Activated naive CD8-positive, alpha-beta T cell treated with anti-CD3 and anti-CD28 coated beads, Interleukin-2, amount 50 U/mL, for 24 hours (primary cell): ENCODE measurements around the gene AURKAIP1.

ENCODE experiments used
- ATAC-seq: fragments of 150-1000 bp; cut with Tn5 transposase; one replicate; pipeline ENCODE4 v1.10.0; 2021
- DNase-seq: peaks from one replicate; pipeline ENCODE4 v3.0.0; 2021
- H3K27ac Mint-ChIP-seq: one replicate; pipeline ENCODE4 v1.8.0; 2021; ENCODE audit warnings: mild to moderate bottlenecking, mixed read lengths
- H3K27me3 Mint-ChIP-seq: one replicate; pipeline ENCODE4 v1.8.0; 2021; ENCODE audit warnings: mixed read lengths
- H3K36me3 Mint-ChIP-seq: one replicate; pipeline ENCODE4 v1.8.0; 2021; ENCODE audit warnings: low read depth, mixed read lengths
- H3K4me1 Mint-ChIP-seq: one replicate; pipeline ENCODE4 v1.8.0; 2021; ENCODE audit warnings: mixed read lengths
- H3K4me3 Mint-ChIP-seq: one replicate; pipeline ENCODE4 v1.8.0; 2021; ENCODE audit warnings: mild to moderate bottlenecking, moderate library complexity, mixed read lengths
- H3K9me3 Mint-ChIP-seq: one replicate; pipeline ENCODE4 v1.8.0; 2021; ENCODE audit warnings: mixed read lengths

AURKAIP1 gene

DNA sequence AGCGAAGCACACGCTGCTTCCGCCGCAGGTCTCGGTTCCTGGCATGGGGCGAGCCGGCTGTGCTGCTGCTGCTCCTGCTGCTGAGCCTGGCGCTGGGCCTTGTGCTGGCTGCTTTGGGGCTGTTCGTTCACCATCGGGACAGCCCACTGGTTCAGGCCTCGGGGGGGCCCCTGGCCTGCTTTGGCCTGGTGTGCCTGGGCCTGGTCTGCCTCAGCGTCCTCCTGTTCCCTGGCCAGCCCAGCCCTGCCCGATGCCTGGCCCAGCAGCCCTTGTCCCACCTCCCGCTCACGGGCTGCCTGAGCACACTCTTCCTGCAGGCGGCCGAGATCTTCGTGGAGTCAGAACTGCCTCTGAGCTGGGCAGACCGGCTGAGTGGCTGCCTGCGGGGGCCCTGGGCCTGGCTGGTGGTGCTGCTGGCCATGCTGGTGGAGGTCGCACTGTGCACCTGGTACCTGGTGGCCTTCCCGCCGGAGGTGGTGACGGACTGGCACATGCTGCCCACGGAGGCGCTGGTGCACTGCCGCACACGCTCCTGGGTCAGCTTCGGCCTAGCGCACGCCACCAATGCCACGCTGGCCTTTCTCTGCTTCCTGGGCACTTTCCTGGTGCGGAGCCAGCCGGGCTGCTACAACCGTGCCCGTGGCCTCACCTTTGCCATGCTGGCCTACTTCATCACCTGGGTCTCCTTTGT, 41.3 kb downstream of the AURKAIP1 start:
- DNase-seq: no peak
- ATAC-seq: no peak

DNA sequence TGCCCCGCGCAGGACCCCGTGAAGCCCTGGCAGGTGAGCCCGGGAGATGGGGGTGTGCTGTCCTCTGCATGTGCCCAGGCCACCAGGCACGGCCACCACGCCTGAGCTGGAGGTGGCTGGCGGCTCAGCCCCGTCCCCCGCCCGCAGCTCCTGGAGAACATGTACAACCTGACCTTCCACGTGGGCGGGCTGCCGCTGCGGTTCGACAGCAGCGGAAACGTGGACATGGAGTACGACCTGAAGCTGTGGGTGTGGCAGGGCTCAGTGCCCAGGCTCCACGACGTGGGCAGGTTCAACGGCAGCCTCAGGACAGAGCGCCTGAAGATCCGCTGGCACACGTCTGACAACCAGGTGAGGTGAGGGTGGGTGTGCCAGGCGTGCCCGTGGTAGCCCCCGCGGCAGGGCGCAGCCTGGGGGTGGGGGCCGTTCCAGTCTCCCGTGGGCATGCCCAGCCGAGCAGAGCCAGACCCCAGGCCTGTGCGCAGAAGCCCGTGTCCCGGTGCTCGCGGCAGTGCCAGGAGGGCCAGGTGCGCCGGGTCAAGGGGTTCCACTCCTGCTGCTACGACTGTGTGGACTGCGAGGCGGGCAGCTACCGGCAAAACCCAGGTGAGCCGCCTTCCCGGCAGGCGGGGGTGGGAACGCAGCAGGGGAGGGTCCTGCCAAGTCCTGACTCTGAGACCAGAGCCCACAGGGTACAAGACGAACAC, 42.1 kb downstream of the AURKAIP1 start:
- Mint-ChIP-seq H3K36me3 (no peaks in the 10 kb centered on the region), H3K27ac (no peak overlapping the region), H3K27me3 (no peaks in the 10 kb centered on the region), H3K9me3 (no peaks in the 10 kb centered on the region), H3K4me1 (no peaks in the 10 kb centered on the region), H3K4me3 (no peak overlapping the region)
- ATAC-seq: no peak
- DNase-seq: no peak

More for the DNA sequence above, 41.3 kb downstream of the AURKAIP1 start:
- Mint-ChIP-seq H3K27ac (no peak overlapping the region), H3K36me3 (no peaks in the 10 kb centered on the region), H3K4me1 (no peaks in the 10 kb centered on the region), H3K9me3 (no peaks in the 10 kb centered on the region), H3K27me3 (no peaks in the 10 kb centered on the region), H3K4me3 (no peak overlapping the region)

DNA sequence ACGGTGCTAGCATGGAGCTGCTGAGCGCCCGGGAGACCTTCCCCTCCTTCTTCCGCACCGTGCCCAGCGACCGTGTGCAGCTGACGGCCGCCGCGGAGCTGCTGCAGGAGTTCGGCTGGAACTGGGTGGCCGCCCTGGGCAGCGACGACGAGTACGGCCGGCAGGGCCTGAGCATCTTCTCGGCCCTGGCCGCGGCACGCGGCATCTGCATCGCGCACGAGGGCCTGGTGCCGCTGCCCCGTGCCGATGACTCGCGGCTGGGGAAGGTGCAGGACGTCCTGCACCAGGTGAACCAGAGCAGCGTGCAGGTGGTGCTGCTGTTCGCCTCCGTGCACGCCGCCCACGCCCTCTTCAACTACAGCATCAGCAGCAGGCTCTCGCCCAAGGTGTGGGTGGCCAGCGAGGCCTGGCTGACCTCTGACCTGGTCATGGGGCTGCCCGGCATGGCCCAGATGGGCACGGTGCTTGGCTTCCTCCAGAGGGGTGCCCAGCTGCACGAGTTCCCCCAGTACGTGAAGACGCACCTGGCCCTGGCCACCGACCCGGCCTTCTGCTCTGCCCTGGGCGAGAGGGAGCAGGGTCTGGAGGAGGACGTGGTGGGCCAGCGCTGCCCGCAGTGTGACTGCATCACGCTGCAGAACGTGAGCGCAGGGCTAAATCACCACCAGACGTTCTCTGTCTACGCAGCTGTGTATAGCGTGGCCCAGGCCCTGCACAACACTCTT, 42.8 kb downstream of the AURKAIP1 start:
- H3K4me1 Mint-ChIP-seq: no peaks in the 10 kb centered on the region
- no peaks in the 10 kb centered on the region for H3K9me3 Mint-ChIP-seq
- H3K27ac Mint-ChIP-seq: no peak overlapping the region
- no peaks in the 10 kb centered on the region for H3K36me3 Mint-ChIP-seq
- no peak for DNase-seq
- ATAC-seq: no peak
- no peaks in the 10 kb centered on the region for H3K27me3 Mint-ChIP-seq
- no peak overlapping the region for H3K4me3 Mint-ChIP-seq

DNA sequence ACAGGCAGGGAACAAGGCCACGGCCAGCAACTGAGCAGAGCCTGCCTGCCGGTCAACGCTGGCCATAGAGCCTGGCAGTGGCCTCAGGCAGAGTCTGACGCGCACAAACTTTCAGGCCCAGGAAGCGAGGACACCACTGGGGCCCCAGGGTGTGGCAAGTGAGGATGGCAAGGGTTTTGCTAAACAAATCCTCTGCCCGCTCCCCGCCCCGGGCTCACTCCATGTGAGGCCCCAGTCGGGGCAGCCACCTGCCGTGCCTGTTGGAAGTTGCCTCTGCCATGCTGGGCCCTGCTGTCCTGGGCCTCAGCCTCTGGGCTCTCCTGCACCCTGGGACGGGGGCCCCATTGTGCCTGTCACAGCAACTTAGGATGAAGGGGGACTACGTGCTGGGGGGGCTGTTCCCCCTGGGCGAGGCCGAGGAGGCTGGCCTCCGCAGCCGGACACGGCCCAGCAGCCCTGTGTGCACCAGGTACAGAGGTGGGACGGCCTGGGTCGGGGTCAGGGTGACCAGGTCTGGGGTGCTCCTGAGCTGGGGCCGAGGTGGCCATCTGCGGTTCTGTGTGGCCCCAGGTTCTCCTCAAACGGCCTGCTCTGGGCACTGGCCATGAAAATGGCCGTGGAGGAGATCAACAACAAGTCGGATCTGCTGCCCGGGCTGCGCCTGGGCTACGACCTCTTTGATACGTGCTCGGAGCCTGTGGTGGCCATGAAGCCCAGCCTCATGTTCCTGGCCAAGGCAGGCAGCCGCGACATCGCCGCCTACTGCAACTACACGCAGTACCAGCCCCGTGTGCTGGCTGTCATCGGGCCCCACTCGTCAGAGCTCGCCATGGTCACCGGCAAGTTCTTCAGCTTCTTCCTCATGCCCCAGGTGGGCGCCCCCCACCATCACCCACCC, 43.7 kb downstream of the AURKAIP1 start, which contains the start of gene TAS1R3:
TAS1R3 (plus strand) TSS at position 213 of the 898 bp plus-strand sequence; CDS start at position 279, 66 bp downstream.
- Mint-ChIP-seq H3K9me3 (no peaks in the 10 kb centered on the region), H3K4me1 (no peaks in the 10 kb centered on the region), H3K4me3 (no peak within 1 kb of the TSS), H3K27ac (no peak within 1 kb of the TSS), H3K36me3 (no peaks in the 10 kb centered on the region), H3K27me3 (no peaks in the 10 kb centered on the region)
- DNase-seq (no peak), ATAC-seq (no peak)

DNA sequence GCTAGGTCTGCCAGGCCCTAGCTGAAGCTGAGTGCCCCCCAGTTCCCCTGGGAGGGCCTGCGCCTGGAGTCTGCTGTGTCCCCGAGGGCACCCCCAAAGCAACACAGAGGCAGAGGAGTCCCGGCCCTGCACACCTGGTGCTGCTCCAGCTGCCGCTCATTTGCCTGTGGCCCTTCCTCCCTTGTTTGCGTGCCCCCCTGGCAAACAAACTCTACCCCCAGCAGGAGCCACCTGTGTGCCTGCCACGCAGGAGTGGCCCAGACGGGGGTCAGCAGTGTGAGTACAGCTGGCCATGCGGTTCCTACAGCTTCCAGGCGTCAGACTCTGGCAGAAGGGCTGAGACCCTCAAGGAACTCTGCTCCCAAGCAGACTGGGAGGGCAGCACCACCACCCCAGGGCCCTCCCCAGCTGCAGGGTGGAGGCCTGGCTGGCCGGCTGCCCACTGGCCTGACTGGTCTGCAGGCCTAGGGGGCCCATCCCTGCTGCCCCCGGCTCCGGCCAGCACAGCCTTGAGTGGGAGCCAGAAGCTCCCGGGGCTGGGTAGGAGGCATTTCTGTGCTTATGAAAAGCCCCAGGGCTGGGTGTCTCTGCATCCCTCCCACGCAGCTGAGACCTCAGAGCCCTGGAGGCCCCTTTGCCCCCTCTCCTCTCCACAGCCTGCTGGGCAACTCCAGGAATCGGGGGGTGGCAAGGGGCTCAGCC, 44.5 kb downstream of the AURKAIP1 start:
- Mint-ChIP-seq H3K27me3 (no peaks in the 10 kb centered on the region), H3K36me3 (no peaks in the 10 kb centered on the region), H3K4me1 (peaks cover 6% of the 10 kb centered on the region), H3K27ac (no peak overlapping the region), H3K4me3 (no peak overlapping the region), H3K9me3 (no peaks in the 10 kb centered on the region)
- DNase-seq (no peak), ATAC-seq (no peak)

DNA sequence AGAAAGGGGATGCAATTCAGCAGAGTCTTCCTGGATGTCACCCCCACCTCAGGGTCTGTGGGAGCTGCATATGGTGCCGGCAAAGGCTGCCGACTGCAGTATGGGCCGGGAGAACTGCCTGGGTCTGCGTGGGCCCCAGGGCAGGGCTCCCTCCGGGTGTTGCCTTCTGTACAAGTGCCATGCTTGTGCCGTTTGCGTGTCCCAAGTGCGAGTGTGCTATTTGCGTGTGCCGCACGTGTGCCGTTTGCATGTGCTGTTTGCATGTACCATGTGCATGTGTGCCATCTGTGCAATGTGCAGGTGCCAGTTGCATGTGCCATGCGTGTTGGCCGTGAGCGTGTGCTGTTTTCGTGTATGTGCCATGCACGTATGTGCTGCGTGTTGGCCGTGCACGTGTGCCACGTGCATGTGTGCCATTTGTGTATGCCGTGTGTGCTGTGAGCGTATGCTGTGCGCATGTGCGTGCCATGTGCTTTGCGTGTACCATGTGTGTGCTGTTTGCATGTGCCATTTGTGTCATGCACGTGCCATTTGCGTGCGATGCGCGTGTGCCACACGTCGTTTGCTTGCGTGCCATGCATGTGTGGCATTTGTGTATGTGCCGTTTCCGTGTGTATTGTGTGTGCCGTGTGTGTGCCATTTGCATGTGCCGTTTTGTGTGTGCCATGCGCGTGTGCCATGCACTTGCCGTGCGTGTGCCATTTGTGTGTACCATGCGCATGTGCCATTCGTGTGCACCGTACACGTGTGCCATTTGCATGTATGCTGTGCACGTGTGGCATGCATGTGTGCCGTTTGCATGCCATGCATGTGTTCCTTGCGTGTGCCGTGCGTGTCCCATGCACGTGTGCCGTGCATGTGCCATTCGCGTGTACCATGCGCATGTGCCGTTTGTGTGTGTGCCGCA, 45.5 kb downstream of the AURKAIP1 start:
- Mint-ChIP-seq H3K27ac (no peak overlapping the region), H3K4me1 (peaks cover 8% of the 10 kb centered on the region), H3K27me3 (no peaks in the 10 kb centered on the region), H3K36me3 (no peaks in the 10 kb centered on the region), H3K4me3 (no peak overlapping the region), H3K9me3 (no peaks in the 10 kb centered on the region)
- no peak for ATAC-seq
- DNase-seq: no peak

DNA sequence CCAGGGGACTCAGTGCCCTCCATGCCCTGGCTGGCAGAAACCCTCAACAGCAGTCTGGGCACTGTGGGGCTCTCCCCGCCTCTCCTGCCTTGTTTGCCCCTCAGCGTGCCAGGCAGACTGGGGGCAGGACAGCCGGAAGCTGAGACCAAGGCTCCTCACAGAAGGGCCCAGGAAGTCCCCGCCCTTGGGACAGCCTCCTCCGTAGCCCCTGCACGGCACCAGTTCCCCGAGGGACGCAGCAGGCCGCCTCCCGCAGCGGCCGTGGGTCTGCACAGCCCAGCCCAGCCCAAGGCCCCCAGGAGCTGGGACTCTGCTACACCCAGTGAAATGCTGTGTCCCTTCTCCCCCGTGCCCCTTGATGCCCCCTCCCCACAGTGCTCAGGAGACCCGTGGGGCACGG, 46.8 kb downstream of the AURKAIP1 start:
- ATAC-seq (no peak), DNase-seq (no peak)
- Mint-ChIP-seq H3K9me3 (no peaks in the 10 kb centered on the region), H3K27ac (no peak overlapping the region), H3K27me3 (no peaks in the 10 kb centered on the region), H3K36me3 (peaks cover 3% of the 10 kb centered on the region), H3K4me3 (no peak overlapping the region), H3K4me1 (peaks cover 14% of the 10 kb centered on the region)

DNA sequence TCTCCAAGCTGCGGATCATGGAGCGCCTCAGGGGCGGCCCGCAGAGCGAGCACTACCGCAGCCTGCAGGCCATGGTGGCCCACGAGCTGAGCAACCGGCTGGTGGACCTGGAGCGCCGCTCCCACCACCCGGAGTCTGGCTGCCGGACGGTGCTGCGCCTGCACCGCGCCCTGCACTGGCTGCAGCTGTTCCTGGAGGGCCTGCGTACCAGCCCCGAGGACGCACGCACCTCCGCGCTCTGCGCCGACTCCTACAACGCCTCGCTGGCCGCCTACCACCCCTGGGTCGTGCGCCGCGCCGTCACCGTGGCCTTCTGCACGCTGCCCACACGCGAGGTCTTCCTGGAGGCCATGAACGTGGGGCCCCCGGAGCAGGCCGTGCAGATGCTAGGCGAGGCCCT, 47.7 kb downstream of the AURKAIP1 start:
- ATAC-seq: no peak
- DNase-seq: no peak
- no peaks in the 10 kb centered on the region for H3K9me3 Mint-ChIP-seq
- no peak overlapping the region for H3K27ac Mint-ChIP-seq
- peaks cover 20% of the 10 kb centered on the region for H3K4me1 Mint-ChIP-seq
- H3K4me3 Mint-ChIP-seq: no peak overlapping the region
- no peaks in the 10 kb centered on the region for H3K27me3 Mint-ChIP-seq
- peaks cover 3% of the 10 kb centered on the region for H3K36me3 Mint-ChIP-seq

DNA sequence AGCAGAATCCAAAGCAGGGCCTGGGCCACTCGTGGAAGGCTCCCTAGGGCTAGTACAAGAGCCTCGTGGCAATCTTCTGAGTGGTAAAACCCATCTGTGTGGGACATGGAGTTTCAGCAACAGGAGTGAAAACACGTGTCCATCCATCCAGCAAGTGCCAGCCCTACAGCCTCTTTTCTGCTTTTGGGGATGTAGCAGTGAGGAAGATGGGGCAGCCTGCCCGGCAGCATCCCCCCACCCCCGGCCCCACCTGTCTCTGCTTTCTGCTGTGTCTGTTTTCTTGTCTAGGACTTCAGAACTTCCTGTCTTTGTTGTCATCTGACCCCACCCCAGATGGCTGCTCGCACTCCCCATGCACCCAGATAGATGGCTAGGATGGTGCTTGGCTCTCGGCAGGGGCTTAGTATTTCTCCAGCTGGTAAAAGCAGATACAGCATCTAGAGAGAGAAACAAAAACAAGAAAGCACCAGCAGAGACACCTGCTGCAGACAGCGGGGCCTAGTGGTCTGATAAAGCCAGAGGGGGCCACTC, 48.9 kb downstream of the AURKAIP1 start:
- H3K27me3 Mint-ChIP-seq: no peaks in the 10 kb centered on the region
- DNase-seq (no peak), ATAC-seq (no peak)
- H3K27ac Mint-ChIP-seq: no peak overlapping the region
- peaks cover 3% of the 10 kb centered on the region for H3K36me3 Mint-ChIP-seq
- peak overlapping the region; percentile 43 for H3K4me3 Mint-ChIP-seq
- H3K4me1 Mint-ChIP-seq: peaks cover 24% of the 10 kb centered on the region
- H3K9me3 Mint-ChIP-seq: no peaks in the 10 kb centered on the region

DNA sequence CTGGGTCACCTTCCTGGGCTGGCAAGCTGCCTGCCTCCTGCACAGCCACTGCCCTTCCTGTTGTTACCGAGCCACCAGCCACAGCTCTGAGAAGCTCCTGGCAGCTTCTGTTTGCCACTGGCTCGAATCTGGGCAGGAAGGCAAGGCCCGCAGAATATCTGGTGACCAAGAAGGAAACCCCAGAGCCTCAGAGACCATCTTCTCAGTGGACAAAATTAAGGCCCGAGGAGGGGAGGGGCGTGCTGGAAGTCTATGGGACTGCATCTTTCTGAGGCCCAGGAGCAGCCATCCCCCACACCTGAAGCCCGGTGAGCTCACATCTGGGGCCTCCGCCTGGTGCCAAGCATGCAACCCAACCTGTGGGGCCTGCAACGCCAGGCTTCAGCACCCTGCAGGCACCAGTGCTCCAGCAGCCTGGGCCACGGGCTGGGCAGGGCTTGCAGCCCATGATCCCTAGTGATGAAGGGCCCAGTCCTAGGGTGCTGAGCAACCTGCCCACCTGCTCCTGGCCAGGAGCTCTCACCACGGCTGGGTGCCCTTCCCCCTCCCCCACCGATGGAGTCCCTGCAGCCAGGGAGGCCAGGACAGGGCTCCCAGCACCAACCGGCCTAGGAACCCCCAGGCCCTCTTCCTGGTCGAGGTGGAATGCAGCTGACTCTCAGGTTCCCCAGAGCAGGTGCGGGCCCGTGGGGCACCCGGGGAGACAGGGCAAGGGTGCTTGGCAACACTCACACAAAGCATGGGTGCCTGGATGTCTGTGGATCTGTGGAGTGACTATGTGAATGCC, 49.5 kb downstream of the AURKAIP1 start:
- ATAC-seq (no peak), DNase-seq (no peak)
- H3K27me3 Mint-ChIP-seq: no peaks in the 10 kb centered on the region
- H3K4me1 Mint-ChIP-seq: peaks cover 24% of the 10 kb centered on the region
- H3K4me3 Mint-ChIP-seq: peak overlapping the region; percentile 82
- peak overlapping the region; percentile 49 for H3K27ac Mint-ChIP-seq
- H3K9me3 Mint-ChIP-seq: no peaks in the 10 kb centered on the region
- H3K36me3 Mint-ChIP-seq: peaks cover 3% of the 10 kb centered on the region

DNA sequence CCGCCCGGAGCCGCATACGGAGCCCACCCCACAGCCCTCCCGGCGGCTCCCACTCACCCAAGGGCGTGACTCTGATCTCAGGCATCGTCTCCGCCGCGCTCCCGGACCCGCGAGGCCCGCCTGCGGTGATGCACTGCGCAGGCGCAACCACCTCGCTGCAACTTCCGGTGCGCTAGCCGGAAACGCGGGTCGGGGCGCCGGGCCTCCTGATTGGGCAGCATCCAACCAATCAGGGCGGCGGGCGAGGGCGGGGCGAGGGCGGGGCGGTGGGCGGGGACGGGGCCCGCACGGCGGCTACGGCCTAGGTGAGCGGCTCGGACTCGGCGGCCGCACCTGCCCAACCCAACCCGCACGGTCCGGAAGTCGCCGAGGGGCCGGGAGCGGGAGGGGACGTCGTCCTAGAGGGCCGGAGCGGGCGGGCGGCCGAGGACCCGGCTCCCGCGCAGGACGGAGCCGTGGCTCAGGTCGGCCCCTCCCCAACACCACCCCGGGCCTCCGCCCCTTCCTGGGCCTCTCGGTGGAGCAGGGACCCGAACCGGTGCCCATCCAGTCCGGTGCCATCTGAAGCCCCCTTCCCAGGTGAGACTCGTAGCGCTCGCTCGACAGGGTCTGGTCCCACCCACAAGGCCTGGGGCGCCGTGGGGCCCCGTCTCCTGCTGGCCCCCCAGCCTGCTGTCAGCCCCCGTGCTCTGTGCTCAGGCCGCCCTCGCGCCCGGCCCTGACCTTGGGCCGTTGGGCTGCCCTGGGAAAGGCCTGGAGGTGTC, 50.3 kb downstream of the AURKAIP1 start, which contains the start of the genes CPTP and INTS11:
CPTP (plus strand) TSS at position 279 of the 764 bp plus-strand sequence. CDS start 2,109 bp downstream, outside the sequence.
INTS11 (minus strand) TSS at position 137 of the 764 bp plus-strand sequence; CDS start at position 85, 52 bp downstream.
- Mint-ChIP-seq H3K9me3 (no peaks in the 10 kb centered on the region), H3K27me3 (no peaks in the 10 kb centered on the region), H3K4me1 (peaks cover 24% of the 10 kb centered on the region)

More for the DNA sequence above, 50.3 kb downstream of the AURKAIP1 start, which contains the start of the genes CPTP and INTS11:
- H3K27ac Mint-ChIP-seq: peak within 1 kb of the TSS; percentile 90
- peak; percentile 78 for ATAC-seq
- H3K4me3 Mint-ChIP-seq: peak within 1 kb of the TSS; percentile 92
- DNase-seq: peak; percentile 97
- H3K36me3 Mint-ChIP-seq: peaks cover 3% of the 10 kb centered on the region
